Right lobe of liver (tissue), 4 donors: ENCODE results near the gene ABHD13.
"Not testable (repeated sequence)": the region's sequence is repeated elsewhere in the genome, so short reads cannot be mapped to it uniquely, and the experiment has no call there.

Experiments
- CTCF ChIP-seq, 4 donors: fragments of 200-600 bp in 3 of 4; fragments of 450-650 bp in 1 of 4; IDR thresholded peaks; one replicate each; pipeline versions ENCODE4 v1.5.1 to v1.8.0; 2016 to 2022; ENCODE audit warnings: antibody characterized with exemption in 4 of 4, mild to moderate bottlenecking in 2 of 4
- POLR2A ChIP-seq: fragments of 450-650 bp; IDR thresholded peaks from one replicate; pipeline ENCODE4 v1.6.1; 2017; ENCODE audit warnings: antibody characterized with exemption, mild to moderate bottlenecking
- donor health status: DM: no; HTN: no; CAD: no.
- donor health status: DM: no; HTN: no; CAD: no.
- donor health status: DM: no; HTN: yes; CAD: no.

GRCh38 chr13:108217307-108218043, 717 bp upstream of the ABHD13 start:
- TF ChIP-seq POLR2A; CTCF (IDR thresholded peaks at IDR 0.05): not testable (repeated sequence)
